ENCODE results near the gene FRYL. TPM values are rescaled to one million over a fixed set of nuclear protein-coding genes. Genes with fewer than 3 reads are reported as not detected.

The FRYL gene
- total and polyA plus RNA-seq, 2 donors (not counting 1 experiment from before 2014, with no cell fraction given) = 20.3 to 61.4 TPM

DNA sequence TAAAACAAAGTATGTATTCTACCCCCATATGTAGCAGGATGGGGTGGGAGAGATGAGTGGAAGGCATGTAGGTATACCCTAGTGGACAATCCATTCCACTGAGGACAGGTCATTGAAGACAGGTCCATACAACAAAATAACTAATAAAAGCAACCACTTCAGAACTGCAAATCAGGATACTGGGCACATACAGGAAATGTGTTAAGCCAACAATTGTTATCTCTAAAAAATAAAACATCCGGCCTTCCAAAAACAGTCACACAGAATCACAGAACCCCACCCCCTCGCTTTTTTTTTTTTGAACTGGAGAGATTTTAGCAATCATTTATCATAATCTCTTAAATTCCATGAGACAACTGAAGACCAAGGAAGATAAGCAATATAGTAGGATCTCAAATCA lies 112.9 kb downstream of the FRYL start:
- no peak for TF ChIP-seq EZH2 (IDR thresholded peaks at IDR 0.05; ENCODE audit: low read length, missing control alignments)
- TF ChIP-seq, protein P1, sequence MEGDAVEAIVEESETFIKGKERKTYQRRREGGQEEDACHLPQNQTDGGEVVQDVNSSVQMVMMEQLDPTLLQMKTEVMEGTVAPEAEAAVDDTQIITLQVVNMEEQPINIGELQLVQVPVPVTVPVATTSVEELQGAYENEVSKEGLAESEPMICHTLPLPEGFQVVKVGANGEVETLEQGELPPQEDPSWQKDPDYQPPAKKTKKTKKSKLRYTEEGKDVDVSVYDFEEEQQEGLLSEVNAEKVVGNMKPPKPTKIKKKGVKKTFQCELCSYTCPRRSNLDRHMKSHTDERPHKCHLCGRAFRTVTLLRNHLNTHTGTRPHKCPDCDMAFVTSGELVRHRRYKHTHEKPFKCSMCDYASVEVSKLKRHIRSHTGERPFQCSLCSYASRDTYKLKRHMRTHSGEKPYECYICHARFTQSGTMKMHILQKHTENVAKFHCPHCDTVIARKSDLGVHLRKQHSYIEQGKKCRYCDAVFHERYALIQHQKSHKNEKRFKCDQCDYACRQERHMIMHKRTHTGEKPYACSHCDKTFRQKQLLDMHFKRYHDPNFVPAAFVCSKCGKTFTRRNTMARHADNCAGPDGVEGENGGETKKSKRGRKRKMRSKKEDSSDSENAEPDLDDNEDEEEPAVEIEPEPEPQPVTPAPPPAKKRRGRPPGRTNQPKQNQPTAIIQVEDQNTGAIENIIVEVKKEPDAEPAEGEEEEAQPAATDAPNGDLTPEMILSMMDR (conservative IDR thresholded peaks at IDR 0.05 in 1 of 2, IDR thresholded peaks at IDR 0.05 in 1 of 2; ENCODE audit: low read depth in 1 of 2, low read length in 2 of 2) = no peak
- H3K4me3 ChIP-seq (replicated peaks in 1 of 4; ENCODE audit: control extremely low read depth in 1 of 4, insufficient read depth in 1 of 4, low read depth in 3 of 4, low read length in 4 of 4) = no peak overlapping the region
- no peaks in the 10 kb centered on the region for H3K79me2 ChIP-seq (ENCODE audit: control insufficient read depth, insufficient read depth, low read length)
- no peaks in the 10 kb centered on the region for H3K36me3 ChIP-seq (ENCODE audit: control insufficient read depth, insufficient read depth, low read length)
- no peak overlapping the region for H3K27ac ChIP-seq (ENCODE audit: insufficient read depth, low read length)
- no peaks in the 10 kb centered on the region for H4K20me1 ChIP-seq (ENCODE audit: control insufficient read depth, extremely low read depth, insufficient read depth, low read length)
- H3K4me1 ChIP-seq (ENCODE audit: control insufficient read depth, extremely low read depth, insufficient read depth, low read length) = no peaks in the 10 kb centered on the region
- no peak for DNase-seq (ENCODE audit: low read depth in 2 of 2)
- H3K9ac ChIP-seq (ENCODE audit: insufficient read depth, low read length) = no peak overlapping the region
- no peak overlapping the region for H2AFZ ChIP-seq (ENCODE audit: low read length)
- H3K9me3 ChIP-seq (ENCODE audit: control insufficient read depth, insufficient read depth, low read depth, low read length) = no peaks in the 10 kb centered on the region
- H3K27me3 ChIP-seq (ENCODE audit: control insufficient read depth, insufficient read depth, low read length) = no peaks in the 10 kb centered on the region
- no peak overlapping the region for H3K4me2 ChIP-seq (ENCODE audit: extremely low read depth, insufficient read depth, low read length)

DNA sequence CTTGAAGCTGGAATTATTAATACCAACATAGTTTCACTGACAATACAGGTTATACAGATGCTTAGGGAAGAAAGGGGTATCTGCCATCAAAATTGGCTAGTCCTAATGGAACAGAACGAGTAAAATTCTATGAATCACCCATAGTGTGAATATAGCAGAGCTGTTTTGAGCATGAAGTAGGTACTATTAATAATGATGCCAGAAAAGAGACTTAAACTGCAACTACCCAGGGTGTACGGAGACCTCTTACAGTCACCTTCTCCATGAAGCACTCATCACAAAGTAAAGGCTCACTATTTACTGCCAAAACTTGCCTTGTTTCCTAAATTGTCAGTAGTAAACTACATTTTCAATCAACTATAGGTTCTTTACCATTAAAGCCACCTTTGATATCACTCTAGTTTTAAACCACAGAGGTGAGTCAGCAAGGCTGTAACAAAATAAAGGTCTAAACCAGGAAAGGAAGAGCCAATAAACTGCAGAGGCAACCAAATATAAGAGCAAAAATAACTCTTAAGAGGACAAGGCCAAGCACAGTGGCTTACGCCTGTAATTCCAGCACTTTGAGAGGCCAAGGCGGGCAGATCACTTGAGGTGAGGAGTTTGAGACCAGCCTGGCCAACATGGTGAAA lies 114.4 kb downstream of the FRYL start:
- Histone ChIP-seq H4K20me1 (ENCODE audit: control insufficient read depth, extremely low read depth, insufficient read depth, low read length) (no peaks in the 10 kb centered on the region), H3K9ac (ENCODE audit: insufficient read depth, low read length) (no peak overlapping the region), H3K27me3 (ENCODE audit: control insufficient read depth, insufficient read depth, low read length) (no peaks in the 10 kb centered on the region), H3K36me3 (ENCODE audit: control insufficient read depth, insufficient read depth, low read length) (no peaks in the 10 kb centered on the region), H3K4me2 (ENCODE audit: extremely low read depth, insufficient read depth, low read length) (no peak overlapping the region), H3K4me3 (replicated peaks in 1 of 4; ENCODE audit: control extremely low read depth in 1 of 4, insufficient read depth in 1 of 4, low read depth in 3 of 4, low read length in 4 of 4) (no peak overlapping the region), H3K4me1 (ENCODE audit: control insufficient read depth, extremely low read depth, insufficient read depth, low read length) (no peaks in the 10 kb centered on the region), H2AFZ (ENCODE audit: low read length) (no peak overlapping the region), H3K9me3 (ENCODE audit: control insufficient read depth, insufficient read depth, low read depth, low read length) (no peaks in the 10 kb centered on the region), H3K79me2 (ENCODE audit: control insufficient read depth, insufficient read depth, low read length) (peaks cover 1% of the 10 kb centered on the region), H3K27ac (ENCODE audit: insufficient read depth, low read length) (no peak overlapping the region)
- peak in 1 of 2 donors; percentile 54 for DNase-seq (ENCODE audit: low read depth in 2 of 2)
- TF ChIP-seq, protein P1 (conservative IDR thresholded peaks at IDR 0.05 in 1 of 2, IDR thresholded peaks at IDR 0.05 in 1 of 2; ENCODE audit: low read depth in 1 of 2, low read length in 2 of 2) = no peak
- no peak for TF ChIP-seq EZH2 (IDR thresholded peaks at IDR 0.05; ENCODE audit: low read length, missing control alignments)

DNA sequence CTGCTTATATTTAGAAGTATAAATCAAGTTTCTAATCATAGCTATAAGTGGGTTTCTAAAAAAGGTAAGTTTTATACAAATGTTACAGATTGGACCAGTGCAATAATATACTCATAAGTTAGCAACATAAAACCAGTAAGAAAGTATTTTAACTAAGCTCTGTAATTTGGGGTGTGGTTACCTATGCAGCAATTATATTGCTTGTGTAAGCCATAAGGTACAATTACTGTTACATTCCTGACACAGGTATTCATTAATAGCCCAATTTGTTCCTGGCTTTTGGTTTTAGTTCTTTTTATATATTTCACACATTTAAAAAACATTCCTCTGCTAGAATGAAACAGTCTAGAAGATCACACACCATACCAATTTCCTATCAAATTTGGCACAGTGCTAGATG lies 115.1 kb downstream of the FRYL start:
- peaks cover 1% of the 10 kb centered on the region for H3K79me2 ChIP-seq (ENCODE audit: control insufficient read depth, insufficient read depth, low read length)

More for the DNA sequence above, 115.1 kb downstream of the FRYL start:
- Histone ChIP-seq H3K9me3 (ENCODE audit: control insufficient read depth, insufficient read depth, low read depth, low read length) (no peaks in the 10 kb centered on the region), H3K4me2 (ENCODE audit: extremely low read depth, insufficient read depth, low read length) (no peak overlapping the region), H3K9ac (ENCODE audit: insufficient read depth, low read length) (no peak overlapping the region), H4K20me1 (ENCODE audit: control insufficient read depth, extremely low read depth, insufficient read depth, low read length) (no peaks in the 10 kb centered on the region), H3K36me3 (ENCODE audit: control insufficient read depth, insufficient read depth, low read length) (no peaks in the 10 kb centered on the region), H3K27me3 (ENCODE audit: control insufficient read depth, insufficient read depth, low read length) (no peaks in the 10 kb centered on the region), H2AFZ (ENCODE audit: low read length) (no peak overlapping the region), H3K27ac (ENCODE audit: insufficient read depth, low read length) (no peak overlapping the region), H3K4me1 (ENCODE audit: control insufficient read depth, extremely low read depth, insufficient read depth, low read length) (no peaks in the 10 kb centered on the region), H3K4me3 (replicated peaks in 1 of 4; ENCODE audit: control extremely low read depth in 1 of 4, insufficient read depth in 1 of 4, low read depth in 3 of 4, low read length in 4 of 4) (no peak overlapping the region)
- no peak for DNase-seq (ENCODE audit: low read depth in 2 of 2)
- TF ChIP-seq, protein P1 (conservative IDR thresholded peaks at IDR 0.05 in 1 of 2, IDR thresholded peaks at IDR 0.05 in 1 of 2; ENCODE audit: low read depth in 1 of 2, low read length in 2 of 2) = no peak
- TF ChIP-seq EZH2 (IDR thresholded peaks at IDR 0.05; ENCODE audit: low read length, missing control alignments) = no peak

Measured in fibroblast of lung (primary cell).